ENCODE results near the gene THOC6.

Gene THOC6

DNA sequence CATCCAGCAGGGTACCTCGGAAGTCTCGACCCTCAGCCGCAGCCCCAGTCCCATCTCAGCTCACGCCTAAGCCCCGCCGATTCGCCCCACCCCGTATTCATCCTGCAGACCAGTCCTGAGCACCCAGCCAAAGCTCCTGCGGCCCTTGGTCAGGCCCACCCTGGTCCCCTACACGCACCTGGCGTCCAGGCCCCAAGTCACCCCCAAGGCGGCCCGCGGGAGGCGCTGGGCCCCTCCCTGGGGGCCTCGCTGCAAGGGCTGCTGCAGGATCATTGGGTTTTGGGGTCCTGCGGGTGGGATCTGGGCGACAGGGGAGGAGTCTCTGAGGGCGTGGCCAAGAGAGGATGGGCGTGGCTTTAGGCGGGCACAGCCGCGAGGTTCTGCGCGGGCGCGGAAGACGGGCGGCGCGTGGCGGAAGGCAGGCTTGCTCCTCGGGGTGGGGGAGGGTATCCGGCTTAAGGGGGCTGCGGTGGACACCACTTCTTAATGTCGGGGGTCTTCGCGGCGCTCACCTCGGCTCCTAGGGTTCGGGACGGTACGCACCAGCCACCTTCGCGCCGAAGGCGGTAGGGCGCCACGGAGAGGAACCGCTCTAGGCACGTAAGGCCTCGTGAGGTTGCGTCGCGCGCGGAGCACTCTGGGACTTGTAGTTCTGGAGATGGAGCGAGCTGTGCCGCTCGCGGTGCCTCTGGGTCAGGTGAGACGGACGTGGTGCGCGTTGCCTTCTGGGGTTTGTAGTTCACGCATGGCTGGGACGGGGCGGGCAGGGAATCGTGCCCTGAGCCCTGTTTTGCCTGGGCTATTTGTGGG, at the start of gene THOC6, which contains the start of gene HCFC1R1:
TSS of gene THOC6 (plus strand) at position 367 of the 810 bp plus-strand sequence. CDS start at position 659, 292 bp downstream.
TSS of gene HCFC1R1 (minus strand) at position 274 of the 810 bp plus-strand sequence. CDS start at position 273, 1 bp downstream.
- peak; percentile 96 for DNase-seq

DNA sequence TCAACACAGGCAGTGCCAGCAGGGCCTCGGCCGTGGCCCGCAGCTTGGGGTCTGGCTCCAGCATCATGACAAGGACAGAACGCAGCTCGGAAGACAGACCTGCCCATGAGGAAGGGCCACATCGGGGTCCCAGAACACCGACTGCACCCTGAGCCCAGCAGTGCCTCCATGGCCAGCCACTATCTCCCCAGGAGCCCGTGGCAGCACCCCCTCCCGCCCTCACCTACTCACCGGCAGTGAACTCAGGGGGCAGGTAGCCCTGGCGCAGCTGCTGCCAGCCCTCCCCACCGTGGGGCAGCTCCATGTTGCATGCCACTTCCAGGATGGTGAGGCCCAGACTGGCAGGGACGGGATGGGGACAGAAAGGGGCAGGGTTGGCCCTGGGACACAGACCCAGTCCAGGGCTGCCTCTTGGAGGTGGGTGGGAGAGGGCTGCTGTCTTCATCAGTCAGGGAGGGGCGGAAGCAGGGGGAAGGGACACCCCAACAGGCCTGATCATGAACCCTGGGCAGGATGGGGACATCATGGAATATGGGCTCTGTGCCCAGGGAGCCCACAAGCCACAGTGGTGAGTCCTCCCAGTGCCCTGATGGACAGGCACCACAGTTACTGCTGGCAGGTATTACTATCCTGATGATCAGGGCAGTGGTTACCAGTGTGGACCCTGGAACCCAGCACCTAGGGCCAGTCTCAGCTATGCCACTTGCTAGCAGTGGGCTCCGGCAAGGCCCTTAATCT, 49.3 kb upstream of the THOC6 start:
- DNase-seq: no peak

DNA sequence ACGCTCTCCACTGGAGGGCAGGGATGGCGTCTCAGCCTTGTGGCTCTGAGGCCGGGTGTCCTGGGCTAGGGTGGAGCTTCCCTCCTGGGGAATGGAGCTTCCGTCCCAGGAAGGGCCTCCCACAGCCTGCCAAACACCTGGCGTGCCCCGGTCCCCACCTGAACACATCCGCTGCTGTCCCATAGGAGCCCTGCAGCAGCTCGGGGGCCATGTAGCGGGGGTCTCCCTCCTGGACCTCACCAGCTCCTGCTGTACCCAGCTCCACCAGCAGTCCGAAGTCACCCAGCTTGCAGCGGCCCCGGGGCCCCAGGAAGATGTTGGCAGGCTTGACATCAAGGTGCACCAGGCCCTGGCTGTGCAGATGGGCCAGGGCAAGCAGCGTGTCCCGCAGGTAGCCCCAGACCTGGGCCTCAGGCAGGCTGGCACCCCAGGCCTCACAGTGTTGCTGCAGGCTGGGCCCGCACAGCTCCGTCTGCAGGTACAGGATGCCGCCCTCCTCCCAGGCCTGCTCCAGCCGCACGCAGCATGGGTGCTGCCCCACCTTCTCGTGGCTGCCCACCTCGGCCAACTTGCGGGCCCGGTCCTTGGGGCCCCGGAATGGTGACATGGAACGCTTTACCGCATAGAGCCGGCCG, 48.6 kb upstream of the THOC6 start:
- no peak for DNase-seq

DNA sequence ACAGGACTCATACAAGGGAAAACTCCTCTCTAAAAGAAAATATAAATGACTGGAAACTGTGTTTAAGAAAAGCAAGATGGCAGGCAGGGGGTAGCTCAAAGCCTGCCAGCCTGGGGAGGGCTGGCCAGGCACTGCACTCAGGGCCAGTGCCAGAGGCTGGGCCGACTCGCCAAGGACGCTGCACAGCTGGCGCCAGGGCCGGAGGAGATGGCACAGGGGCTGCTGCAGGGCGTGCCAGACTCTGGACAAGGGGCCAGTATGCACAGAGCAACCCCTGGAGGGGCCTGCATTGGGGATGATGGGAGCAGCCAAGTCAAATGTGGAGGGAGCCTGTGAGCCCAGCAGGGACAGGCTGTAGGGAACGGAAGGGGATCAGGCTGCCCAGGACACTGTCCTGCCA, 47.6 kb upstream of the THOC6 start:
- no peak for DNase-seq

DNA sequence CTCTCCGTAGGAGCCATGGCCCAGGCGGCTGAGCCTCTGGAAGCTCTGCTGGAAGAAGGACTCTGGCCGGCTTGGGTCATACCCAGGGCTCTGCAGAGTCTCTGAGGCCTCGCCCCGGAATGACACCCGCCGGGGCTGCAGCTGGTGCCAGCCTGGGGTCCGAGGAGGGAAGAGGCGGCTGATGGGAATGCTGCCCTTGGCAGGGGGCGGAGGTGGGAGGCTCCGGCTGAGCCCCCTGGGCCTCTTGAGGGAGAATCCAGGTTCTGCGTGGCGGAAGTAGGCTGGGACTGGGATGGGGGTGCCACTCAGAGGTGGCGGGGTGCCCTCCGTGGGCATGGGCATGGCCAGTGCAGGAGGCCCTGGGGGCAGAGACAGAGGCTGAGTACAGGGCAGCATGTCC, 47.2 kb upstream of the THOC6 start:
- DNase-seq: no peak

DNA sequence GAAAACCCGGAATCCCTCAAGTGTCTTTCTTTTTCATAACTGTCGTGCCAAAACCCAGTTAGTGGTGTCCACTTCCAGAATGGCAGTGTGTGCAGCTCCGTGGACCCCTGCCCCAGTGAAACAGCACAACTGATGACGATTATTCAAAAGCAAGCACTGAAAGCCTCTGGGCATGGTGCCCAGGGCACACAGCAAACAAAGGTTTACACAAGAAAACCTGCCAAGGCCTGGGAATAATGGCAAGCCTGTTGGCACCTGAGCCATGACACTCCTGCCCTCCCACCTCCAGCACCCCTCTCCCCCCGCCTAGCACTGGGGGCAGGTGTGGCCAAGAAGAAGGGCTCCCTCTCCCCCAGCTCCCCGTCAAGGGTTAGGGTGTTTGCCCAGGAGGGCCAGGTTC, 46.4 kb upstream of the THOC6 start:
- no peak for DNase-seq

DNA sequence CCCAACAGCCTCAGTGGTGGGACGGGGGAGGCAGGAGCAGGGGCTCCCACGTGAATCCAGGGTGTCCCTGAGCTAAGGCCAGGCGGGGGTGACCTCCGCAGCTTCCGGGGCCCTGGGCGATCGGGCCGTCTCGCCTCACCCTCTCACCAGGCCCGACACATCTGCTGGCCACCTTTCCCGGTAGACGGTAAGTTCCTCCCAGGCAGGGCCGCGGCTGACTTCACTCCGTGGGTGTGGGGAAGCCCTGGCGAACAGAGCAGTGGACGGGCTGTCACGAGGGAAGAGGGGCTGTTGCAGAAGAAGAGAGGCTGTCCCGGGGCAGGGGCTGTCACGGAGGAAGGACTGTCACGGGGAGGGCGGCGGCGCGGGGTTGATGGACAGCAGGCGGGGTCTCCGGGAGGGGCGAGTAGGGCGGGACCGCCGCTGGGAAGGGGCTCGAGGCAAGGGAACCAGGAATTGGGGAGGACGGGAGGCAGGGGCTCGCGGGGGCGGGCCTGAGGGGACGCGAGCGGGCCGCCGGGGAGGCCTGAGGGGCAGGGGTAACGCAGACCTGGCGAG, 44.1 kb upstream of the THOC6 start:
- no peak for DNase-seq

DNA sequence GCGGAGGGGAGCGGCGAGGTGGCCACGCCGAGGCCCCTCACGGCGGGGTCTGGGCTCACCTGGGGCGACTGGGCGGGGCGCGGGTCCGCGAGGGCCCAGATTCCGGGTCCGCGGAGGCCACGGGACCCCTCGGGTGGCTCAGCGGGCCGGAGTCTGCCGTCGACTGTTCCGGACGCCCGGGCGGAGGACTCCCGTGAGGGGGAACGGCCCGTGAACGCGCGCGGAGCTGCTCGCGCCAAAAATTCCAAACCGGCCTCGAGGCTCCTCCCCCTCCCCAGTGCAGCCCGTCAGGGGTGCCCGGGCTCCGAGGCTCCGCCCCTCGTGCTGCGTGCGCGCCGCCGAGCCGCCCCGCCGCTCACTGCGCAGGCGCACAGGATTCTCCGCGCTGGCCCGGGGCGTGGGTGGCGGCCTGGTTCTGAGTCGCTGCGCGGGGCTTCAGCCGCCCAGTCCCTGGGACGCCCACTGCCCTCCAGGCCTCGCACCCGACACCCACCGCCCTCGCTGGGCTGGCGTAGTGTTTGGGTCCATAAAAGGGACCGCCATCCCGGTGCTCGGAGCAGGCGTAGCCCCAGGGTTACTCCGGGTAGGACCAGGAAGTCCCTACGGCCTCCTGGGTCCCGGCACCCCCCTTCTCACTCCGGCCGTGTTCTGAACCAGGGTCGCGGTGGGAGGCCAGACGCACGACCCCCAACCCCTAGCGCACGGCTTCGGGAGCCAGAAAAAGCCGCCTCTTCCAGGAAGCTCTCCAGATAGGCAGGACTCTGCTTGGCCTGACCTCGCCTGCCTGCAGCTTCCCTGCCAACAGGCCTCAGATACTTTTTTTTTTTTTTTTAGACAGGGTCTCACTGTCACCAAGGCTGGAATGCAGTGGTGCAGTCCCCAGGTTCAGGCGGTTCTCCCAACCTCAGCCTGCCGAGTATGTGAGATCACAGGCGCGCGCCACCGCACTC, 43.3 kb upstream of the THOC6 start, which contains the start of gene PKMYT1:
TSS of gene PKMYT1 (minus strand) at position 220 of the 950 bp plus-strand sequence. CDS start 789 bp downstream, outside the sequence.
- DNase-seq: peak; percentile 96

DNA sequence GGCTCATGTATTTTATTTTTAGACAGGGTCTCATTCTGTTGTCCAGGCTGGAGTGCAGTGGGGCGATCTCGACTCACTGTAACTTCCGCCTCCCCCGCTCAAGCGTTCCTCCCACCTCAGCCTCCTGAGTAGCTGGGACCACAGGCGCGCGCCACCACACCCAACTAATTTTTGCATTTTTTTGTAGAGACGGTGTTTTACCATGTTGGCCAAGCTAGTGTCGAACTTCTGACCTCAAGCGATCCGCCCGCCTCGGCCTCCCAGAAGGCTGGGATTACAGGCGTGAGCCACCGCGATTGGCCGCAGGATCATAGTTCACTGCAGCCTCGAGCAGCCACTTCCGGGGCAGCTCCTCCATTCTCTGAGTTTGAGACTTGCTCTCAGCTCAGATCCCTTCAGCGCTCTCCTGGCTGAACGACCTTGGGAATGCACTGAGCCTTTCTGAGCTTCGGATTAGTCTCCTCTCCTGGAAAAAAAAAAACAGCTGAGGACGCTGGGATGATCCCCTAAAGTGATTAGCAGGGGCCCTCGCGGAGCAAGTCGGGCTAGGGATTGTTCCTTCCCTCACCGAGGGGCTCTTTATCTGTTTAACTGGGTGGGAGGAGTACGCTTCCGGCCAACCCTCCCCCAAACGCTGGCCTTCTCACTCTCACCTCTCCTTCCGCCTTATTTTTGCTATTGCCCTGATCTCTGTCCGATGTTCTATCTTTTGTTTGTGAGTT, 42.5 kb upstream of the THOC6 start:
- DNase-seq: no peak

DNA sequence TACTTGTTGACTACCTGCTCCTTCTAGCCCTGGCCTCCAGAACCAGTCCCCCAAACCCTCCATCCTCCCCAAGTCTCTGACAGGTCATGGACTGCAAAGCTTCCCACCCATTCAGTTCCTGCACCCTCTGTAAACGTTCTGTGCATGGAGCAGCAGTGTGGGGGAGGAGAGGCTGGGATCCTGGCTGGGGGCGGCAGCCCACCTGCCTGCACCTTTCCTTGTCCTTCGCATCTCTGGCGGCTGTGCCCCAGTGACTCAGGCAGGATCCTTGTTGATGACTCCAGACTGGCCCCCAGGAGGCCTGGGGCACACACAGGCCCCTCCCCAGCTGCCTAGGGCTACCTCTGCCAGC, 42.0 kb upstream of the THOC6 start:
- DNase-seq: no peak

DNA sequence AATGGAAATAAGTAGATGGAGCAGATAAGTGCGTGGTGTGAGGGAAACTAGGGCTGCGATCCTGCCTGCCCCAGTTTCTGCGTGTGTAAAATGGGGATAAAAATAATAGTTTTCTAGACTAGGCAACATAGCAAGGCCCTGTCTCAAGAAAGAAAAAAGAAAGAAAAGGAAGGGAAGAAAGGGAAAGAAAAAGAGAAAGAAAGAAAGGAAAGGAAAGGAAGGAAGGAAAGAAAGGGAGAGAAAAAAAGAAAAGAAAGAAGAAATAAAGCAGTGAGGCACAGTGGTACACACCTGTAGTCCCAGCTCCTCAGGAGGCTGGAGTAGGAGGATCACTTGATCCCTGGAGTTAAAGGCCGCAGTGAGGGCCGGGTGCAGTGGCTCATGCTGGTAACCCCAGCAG, 41.4 kb upstream of the THOC6 start:
- no peak for DNase-seq

DNA sequence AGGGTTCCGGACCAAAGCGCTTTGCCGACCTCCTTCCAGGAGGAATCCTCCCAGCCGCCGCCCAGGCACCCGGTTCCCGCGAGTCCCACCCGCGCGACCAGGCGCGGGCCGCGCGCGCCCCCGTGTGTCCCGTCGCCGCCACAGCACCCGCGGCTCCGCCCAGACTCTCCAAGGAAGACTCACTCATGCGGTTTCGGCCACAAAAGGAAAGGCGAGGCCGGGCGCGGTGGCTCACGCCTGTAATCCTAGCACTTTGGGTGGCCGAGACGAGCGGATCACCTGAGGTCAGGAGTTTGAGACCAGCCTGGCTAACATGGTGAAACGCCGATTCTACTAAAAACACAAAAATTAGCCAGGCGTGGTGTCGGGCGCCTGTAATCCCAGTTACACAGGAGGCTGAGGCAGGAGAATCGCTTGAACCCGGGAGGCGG, 40.1 kb upstream of the THOC6 start:
- DNase-seq: peak; percentile 69

DNA sequence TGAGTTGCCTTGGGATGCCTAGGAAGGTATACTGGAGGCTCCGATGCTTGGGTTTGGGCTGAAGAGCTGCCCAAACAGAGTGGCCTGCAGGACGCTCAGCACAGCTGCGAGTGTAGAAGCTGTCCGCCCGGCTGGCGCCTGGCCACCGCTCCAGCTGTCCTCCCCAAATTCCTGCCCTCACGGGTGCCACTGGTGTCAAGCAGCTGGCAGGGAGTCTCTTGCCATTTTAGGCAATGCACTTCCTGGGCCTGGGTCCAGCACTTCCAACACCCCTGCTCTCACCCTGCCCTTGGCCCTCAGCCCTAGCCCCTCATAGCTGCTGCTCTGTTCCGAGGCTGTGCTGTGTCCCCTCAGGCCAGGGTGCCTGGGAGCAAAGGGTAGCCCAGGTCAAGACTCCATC, 38.4 kb upstream of the THOC6 start:
- DNase-seq: no peak

DNA sequence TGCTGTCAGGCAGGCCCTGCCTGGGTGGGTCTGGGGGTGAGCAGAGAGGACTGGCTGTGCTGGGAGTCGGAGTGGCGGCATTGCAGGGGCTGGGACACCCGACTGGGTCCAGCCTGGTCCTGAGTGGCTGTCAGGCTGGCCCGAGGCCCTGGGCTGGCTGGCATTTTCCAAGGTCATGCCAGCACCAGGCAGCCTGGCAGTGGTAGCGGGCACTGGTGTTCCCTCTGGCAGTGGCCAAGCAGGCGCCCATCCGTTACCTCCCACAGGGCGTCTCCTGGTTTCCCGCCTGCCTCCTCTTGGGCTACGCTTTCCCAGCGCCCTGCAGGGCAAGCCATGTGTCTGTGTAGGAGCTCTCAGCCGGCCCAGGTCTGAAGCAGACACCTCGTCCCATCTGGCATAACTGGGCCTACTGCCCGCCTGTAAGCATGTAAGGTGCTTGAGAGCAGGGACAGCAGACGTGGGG, 37.9 kb upstream of the THOC6 start:
- DNase-seq: no peak

DNA sequence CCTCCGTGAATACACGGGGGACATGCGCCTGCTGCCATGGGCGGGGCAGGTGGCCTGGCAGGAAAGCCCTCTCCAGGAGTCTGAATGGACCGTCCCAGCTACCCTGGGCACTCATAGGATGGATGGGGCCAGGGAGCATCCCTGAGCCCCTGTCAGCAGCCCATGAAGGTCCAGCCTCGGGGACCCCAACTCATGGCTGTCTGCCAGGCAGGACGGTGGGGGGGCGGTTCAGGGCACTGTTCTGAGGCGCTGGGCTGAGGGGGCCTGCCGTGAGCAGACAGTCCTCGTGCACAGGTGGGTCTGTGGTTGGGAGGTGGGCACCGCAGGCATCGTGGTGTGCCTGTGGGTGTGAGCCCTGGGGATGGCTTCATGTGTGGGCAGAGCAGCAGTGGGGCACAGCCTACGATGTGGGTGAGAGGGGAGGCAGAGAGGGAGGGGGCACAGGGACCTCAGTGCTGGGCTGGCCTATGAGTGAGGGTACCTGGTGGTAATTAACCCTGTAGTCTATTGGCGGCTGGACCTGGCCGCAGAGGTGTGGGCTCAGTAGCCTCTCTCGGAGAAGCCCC, 37.1 kb upstream of the THOC6 start:
- DNase-seq: no peak

DNA sequence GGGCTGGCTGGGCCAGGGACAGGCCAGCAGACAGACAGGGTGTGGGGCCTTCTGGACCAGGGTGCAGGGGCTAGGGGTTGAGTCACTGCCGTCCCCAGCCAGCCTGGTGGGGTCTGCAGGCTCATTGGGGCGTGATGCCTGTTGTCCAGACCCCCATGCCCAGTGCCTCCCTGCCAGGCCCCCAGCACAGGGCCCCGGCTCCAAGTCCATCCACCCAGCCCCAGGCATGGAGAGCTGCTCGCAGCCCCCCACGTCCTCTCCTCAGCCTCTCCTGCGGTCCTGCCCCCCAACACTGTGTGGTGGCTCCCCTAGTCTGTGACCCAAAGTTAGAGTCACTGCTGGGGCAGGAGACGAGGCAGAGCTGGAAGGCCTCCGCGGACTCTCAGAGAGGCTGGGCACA, 36.5 kb upstream of the THOC6 start:
- no peak for DNase-seq

DNA sequence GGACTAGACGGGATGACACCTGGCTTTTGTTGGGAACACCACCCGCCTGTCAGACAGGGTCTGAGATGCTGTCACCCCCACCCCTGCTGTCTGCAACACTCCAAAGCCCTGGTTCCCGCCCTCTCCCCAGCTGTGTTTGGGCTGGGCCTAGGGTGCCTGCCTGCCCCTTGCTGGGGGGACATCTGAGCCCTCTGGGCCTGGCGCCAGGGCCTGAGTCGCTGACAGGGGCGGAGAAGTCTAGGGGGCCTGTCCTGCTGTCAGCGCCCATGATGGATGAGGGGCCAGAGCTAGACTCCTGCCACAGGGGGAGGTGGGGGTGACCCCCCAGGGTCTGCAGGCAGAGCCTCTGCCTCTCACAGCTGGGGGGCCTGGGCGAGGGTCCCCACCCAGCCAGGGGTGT, 36.0 kb upstream of the THOC6 start:
- DNase-seq: no peak

DNA sequence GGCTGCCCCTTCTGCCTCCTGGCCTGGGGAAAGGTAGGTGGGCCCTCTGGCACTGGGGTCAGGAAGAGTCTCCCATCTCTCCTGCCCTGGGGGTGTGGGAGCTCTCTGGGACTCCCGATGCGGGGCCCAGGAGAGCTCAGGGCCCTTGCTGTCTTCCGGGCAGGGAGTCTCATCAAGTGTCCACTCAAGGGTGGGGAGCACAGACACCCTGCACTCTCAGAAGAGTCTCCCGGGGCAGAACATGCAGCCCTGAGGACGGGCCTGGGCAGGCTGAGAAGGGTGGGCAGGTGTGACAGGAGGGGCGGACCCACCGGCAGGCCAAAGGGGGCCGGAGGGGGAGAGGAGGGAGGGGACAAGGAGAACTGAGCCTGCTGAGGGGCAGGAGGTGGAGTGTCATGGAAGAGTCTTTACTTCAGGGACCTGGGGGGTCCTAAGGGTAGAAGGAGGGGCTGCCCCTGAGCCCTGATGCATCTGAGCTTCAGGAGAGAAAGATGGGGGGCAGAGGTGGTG, 35.2 kb upstream of the THOC6 start:
- DNase-seq: no peak

DNA sequence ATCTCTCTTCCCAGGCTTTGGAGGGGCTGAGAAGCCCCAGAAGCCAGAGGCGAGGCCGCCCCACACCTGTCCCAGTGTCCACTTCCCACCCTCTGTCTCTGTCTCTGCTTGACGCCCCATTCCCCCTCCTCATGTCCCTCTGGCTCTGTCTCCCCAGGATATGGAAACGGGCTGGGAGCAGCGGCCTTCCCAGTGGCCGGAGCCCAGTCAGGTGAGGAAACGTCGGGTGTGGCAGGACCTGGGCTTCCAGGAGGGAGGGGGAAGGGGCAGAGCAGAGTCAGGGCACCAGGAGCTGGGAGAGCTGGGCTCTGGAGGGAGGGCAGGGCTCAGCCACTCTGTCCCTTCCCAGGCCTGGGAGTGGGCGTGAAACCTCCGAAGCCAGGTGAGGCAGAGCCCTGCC, 32.9 kb upstream of the THOC6 start:
- no peak for DNase-seq

DNA sequence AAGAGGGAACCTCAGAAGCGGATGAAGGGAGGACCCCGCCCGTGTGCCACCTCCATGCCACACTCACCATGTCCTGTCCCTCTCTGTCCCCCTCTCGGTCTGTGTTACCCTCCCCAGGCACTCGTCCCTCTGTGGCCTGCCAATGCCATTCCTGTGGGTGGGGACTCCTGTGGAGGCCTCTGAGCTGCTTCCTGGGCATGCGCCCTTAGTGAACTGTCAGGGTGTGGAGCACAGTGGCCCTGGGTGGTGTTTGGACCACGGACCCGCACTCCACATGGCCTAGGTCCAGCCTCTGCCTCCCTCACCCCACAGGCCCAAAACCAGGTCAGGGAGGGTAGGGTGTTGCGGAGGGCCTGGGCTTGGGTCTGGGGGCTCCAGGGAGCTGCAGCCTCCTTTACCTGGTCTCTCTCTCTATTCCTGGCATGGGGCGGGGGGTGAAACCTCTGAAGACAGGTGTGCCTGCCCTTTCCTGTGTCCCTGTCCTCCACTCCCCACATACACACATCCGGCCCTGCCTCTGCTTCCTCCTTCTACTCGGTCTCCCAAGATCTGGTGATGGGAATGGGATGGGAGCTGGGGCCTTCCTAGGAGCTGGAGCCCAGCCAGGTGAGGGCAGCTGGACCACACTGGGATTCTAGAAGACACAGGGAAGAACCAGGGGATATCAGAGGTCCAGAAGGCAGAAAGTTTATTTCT, 32.1 kb upstream of the THOC6 start:
- no peak for DNase-seq

All from activated naive CD4-positive, alpha-beta T cell treated with anti-CD3 and anti-CD28 coated beads, Interleukin-2, amount 50 U/mL, for 16 hours (primary cell).